Epithelial cell of esophagus (primary cell): ENCODE results near the gene DISP3.

Experiments used
- DNase-seq: peaks from one replicate; pipeline ENCODE4 v3.0.0; 2010; ENCODE audit warnings: low read depth
- H3K4me3 ChIP-seq: 2 replicates; pipeline ENCODE4 v1.5.1; 2011; ENCODE audit warnings: mild to moderate bottlenecking, low read length, control low read depth
- CTCF ChIP-seq: IDR thresholded peaks from 2 replicates; pipeline ENCODE4 v1.5.1; 2011; ENCODE audit warnings: low read depth, mild to moderate bottlenecking, low read length, control low read depth, inconsistent platforms; ENCODE audit not compliant: insufficient read depth; ENCODE audit errors: missing control alignments

Gene DISP3

GRCh38 chr1:11456965-11457364, 22.0 kb upstream of the DISP3 start:
- no peak for DNase-seq
- no peak for TF ChIP-seq CTCF
- no peak overlapping the region for H3K4me3 ChIP-seq

GRCh38 chr1:11458811-11459275, 20.1 kb upstream of the DISP3 start:
- TF ChIP-seq CTCF: no peak
- DNase-seq: no peak
- no peak overlapping the region for H3K4me3 ChIP-seq

GRCh38 chr1:11461531-11462137, 17.3 kb upstream of the DISP3 start:
- DNase-seq: no peak
- no peak for TF ChIP-seq CTCF

GRCh38 chr1:11462224-11462923, 16.6 kb upstream of the DISP3 start:
- no peak overlapping the region for H3K4me3 ChIP-seq
- no peak for DNase-seq
- no peak for TF ChIP-seq CTCF

More at GRCh38 chr1:11461531-11462137, 17.3 kb upstream of the DISP3 start:
- H3K4me3 ChIP-seq: no peak overlapping the region

- DNase-seq: no peak
- no peak for TF ChIP-seq CTCF
- H3K4me3 ChIP-seq: no peak overlapping the region
Observed at GRCh38 chr1:11463177-11463576, 15.8 kb upstream of the DISP3 start.

GRCh38 chr1:11465307-11465706, 13.6 kb upstream of the DISP3 start:
- no peak for DNase-seq
- TF ChIP-seq CTCF: no peak
- H3K4me3 ChIP-seq: no peak overlapping the region
